ENCODE results near the gene ATAD3C. TPM values are rescaled to one million over a fixed set of nuclear protein-coding genes. Genes with fewer than 3 reads are reported as not detected.

ATAD3C gene
- total and polyA plus RNA-seq, 11 donors: 0.12 to 3.4 (median 0.53) TPM; not detected in 2

DNA sequence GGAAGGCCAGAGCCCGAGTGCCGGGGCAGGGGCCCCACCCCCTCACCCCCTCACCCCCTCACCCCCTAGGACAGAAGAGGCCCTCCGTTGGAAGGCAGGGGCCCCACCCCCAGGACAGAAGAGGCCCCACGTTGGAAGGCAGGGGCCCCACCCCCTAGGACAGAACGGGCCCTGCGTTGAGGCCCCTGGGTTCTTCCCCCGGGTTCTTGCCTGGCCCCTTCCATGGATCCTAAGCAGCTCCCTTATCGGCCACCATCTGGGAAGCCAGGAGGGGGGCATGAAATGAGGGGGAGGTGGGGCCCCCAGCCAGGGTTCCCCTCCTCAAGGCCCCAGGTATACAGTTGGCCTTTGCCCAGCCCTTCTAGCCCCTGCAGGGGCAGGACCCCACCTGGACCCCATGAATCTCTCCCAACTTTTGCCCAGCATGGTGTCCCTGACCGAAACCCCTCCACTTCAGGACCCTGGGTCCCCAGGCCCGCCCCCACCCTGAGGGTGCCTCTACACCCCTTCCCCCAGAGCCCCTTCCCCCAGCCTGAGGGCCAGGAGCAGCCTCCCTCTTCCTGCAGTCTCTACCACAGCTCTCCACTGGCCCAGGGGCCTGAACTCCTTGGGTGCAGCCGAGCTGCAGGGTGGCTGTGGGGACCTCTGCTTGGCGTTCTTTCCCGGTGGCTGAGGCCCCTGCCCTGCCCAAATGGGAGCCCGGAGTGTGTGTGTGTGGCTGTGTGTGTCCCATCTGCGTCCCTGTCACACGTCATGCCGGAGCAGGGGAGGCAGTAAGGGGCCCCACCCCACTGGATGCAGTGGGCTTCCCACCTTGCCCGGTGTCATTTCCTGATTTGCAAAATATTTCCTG is 18.3 kb upstream of the ATAD3C start:
- H3K4me1 ChIP-seq: peaks cover 17 to 83% (median 67%) of the 10 kb centered on the region in 12 donors
- H3K36me3 ChIP-seq: no peaks in the 10 kb centered on the region
- DNase-seq (peak in 3 of 5 donors; percentile 53 to 65 (median 55)), ATAC-seq (peak in 2 of 4 donors; percentile 0 to 16)
- H3K4me3 ChIP-seq: peak overlapping the region in 6 of 12 donors; percentile 5 to 34 (median 22)
- peak overlapping the region; percentile 73 to 99 (median 91) for H3K27ac ChIP-seq
- H3K27me3 ChIP-seq: peaks cover 0 to 42% (median 3%) of the 10 kb centered on the region in 9 donors
- intact Hi-C loops (cut with DNase I): loop anchor here in 1 of 10 donors (2.0 kb wide), 1 partner anchor 24 kb away; the partner anchor contains the start of gene MRPL20
- TF ChIP-seq POLR2A (IDR thresholded peaks at IDR 0.05): peak in 1 of 2 donors; percentile 22
- TF ChIP-seq CTCF (IDR thresholded peaks at IDR 0.05): no peak
- no peaks in the 10 kb centered on the region for H3K9me3 ChIP-seq
- WGBS, 4 donors: 32 to 46% (median 38%) methylated on average over 8 to 18 of the region's 18 CpGs

GRCh38 chr1:1431845-1432273 is 17.6 kb upstream of the ATAD3C start:
- no peaks in the 10 kb centered on the region for H3K9me3 ChIP-seq
- DNase-seq: peak; percentile 64 to 88 (median 86)
- peak overlapping the region in 3 of 12 donors; percentile 10 to 34 (median 12) for H3K4me3 ChIP-seq
- intact Hi-C loops (cut with DNase I): loop anchor here in 1 of 10 donors (2.0 kb wide), 1 partner anchor 25 kb away; the partner anchor contains the start of gene MRPL20
- H3K27me3 ChIP-seq: peaks cover 0 to 43% (median 0%) of the 10 kb centered on the region in 9 donors
- H3K36me3 ChIP-seq: no peaks in the 10 kb centered on the region
- ATAC-seq: peak in 3 of 4 donors; percentile 19 to 36 (median 34)
- peak overlapping the region; percentile 73 to 99 (median 91) for H3K27ac ChIP-seq
- WGBS, 4 donors: 29 to 60% (median 39%) methylated on average over 1 to 5 of the region's 5 CpGs
- no peak for TF ChIP-seq CTCF (IDR thresholded peaks at IDR 0.05)
- no peak for TF ChIP-seq POLR2A (IDR thresholded peaks at IDR 0.05)
- peaks cover 17 to 89% (median 74%) of the 10 kb centered on the region in 12 donors for H3K4me1 ChIP-seq

DNA sequence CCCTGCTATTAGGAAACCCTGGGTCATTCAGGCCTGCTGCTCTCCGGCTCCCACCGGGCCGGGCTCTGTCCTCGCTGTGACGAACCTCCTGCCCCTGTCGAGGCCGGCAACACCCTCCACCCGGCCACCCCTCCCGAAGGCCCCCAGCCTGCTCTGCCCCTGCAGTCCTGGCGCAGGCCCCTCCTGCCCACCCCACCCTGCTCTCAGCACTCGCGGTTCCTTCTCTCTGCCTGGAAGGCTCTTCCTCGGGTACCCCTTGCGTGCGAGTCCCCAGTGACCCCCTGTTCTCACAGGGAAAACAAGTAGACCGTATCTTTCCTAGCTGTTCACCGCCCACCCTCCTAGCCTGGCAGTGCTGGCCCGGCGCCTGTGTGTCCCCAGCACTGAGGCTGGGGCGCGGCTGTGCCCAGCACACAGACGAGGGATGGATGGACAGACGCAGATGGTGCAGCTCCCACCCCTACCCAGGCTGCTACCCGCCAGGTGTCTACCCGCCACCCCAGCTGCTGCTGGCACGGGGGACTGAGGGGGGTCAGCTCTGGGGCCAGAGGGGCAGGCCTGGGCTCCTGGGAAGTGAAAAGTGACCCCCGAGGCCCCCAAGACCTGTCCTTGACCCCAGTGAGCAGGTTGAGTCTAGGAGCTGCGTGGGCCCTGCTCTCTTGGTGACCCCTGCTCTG is 17.1 kb upstream of the ATAD3C start:
- ATAC-seq: no peak
- H3K4me3 ChIP-seq: peak overlapping the region in 3 of 12 donors; percentile 34 to 64 (median 61)
- H3K36me3 ChIP-seq: no peaks in the 10 kb centered on the region
- no peaks in the 10 kb centered on the region for H3K9me3 ChIP-seq
- H3K27me3 ChIP-seq: peaks cover 0 to 42% (median 0%) of the 10 kb centered on the region in 9 donors
- peak overlapping the region; percentile 73 to 99 (median 91) for H3K27ac ChIP-seq
- intact Hi-C loops (cut with DNase I): no loop called here
- DNase-seq: peak in 2 of 5 donors; percentile 40 to 65
- no peak for TF ChIP-seq CTCF (IDR thresholded peaks at IDR 0.05)
- no peak for TF ChIP-seq POLR2A (IDR thresholded peaks at IDR 0.05)
- H3K4me1 ChIP-seq: peaks cover 17 to 94% (median 76%) of the 10 kb centered on the region in 12 donors
- 60 to 70% (median 61%) methylated on average over 17 to 28 of the region's 28 CpGs for WGBS, 4 donors

All from heart left ventricle (tissue), 16 donors.